DOHH2 (cell line): ENCODE results near the gene NSMCE3.

ENCODE experiments used
- CTCF ChIP-seq: fragments of 200-600 bp; sonication (generic); IDR thresholded peaks from one replicate; pipeline ENCODE4 v1.5.1; 2014; ENCODE audit warnings: antibody characterized with exemption, mild to moderate bottlenecking, low read depth, low read length; ENCODE audit not compliant: poor library complexity, severe bottlenecking
- EZH2phosphoT487 ChIP-seq: fragments of 200-600 bp; sonication (generic); IDR thresholded peaks from 2 replicates; pipeline ENCODE4 v1.6.1; 2017; ENCODE audit warnings: borderline replicate concordance, mild to moderate bottlenecking, antibody characterized with exemption, low read length, moderate library complexity, mixed read lengths

GRCh38 chr15:29291067-29291845 lies 21.6 kb upstream of the NSMCE3 start:
- TF ChIP-seq CTCF (no peak), EZH2phosphoT487 (no peak)
